CD1c-positive myeloid dendritic cell (primary cell): ENCODE data around the gene KRT17.
"Not testable (repeated sequence)": the region's sequence is repeated elsewhere in the genome, so short reads cannot be mapped to it uniquely, and the experiment has no call there.

Experiments used
- DNase-seq: peaks from one replicate; pipeline ENCODE4 v3.0.0-alpha.2; 2016; ENCODE audit errors: extremely low spot score

Gene KRT17

DNA sequence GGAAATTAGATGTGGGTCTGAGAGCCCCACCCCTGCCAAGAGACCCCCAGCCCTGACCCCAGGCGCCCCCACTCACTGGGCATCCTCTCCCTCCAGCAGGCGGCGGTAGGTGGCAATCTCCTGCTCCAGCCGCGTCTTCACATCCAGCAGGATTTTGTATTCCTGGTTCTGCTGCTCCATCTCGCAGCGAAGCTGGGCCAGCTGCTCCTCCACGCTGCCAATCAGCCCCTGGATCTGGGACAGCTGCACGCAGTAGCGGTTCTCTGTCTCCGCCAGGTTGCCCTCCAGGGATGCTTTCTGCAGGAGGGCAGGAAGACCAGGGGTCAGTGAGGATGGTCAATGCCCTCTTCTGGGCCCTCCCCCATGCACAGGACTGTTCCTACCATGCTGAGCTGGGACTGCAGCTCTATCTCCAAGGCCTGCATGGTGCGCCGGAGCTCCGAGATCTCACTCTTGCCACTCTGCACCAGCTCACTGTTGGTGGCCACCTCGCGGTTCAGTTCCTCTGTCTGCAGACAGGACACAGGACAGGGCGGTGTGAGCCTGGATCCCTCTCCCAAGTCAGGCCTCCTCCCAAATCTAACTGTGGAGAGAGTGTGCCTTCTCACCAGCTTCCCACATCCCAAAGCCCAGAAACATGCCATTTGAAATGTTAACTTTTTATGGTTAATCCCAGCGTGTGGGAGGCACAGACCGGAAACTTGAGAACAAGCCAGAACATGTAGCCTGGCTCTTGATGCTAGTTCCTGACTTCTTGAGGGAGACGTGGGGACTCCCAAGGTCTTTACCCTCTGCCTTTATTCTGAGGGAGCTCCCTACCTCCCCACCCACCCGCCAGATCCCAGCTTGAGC, 3.6 kb downstream of the KRT17 start:
- DNase-seq, result no peak

DNA sequence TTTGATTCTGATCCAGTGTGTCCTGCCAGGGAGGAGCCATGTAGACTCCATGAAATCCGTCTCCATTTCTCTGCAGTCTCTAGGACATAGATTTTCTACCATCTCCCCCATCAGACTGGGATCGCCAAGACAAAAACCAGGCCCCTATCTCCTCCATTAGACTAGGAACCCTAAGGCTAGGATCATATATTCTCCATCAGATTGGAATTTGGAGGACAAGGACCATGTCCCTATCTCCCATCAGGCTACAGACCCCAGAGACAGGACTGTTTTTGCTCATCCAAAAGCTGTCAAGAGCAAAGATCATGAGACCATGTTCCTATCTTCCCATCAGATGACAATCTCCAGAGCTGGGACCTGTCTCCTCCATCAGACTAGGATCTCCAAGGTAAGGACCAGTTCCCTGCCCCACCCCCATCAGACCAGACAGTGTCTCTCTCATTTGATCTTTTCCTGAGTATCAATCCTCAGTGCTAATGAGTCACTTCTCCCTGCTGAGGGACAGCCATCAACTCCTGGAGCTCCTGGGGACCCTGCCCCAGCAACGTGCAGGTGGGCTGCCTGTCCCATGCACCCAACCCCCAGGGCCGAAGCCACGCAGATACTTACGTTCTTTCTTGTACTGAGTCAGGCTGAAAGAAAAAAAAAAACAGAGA, 4.3 kb downstream of the KRT17 start:
- not testable (repeated sequence) for DNase-seq

DNA sequence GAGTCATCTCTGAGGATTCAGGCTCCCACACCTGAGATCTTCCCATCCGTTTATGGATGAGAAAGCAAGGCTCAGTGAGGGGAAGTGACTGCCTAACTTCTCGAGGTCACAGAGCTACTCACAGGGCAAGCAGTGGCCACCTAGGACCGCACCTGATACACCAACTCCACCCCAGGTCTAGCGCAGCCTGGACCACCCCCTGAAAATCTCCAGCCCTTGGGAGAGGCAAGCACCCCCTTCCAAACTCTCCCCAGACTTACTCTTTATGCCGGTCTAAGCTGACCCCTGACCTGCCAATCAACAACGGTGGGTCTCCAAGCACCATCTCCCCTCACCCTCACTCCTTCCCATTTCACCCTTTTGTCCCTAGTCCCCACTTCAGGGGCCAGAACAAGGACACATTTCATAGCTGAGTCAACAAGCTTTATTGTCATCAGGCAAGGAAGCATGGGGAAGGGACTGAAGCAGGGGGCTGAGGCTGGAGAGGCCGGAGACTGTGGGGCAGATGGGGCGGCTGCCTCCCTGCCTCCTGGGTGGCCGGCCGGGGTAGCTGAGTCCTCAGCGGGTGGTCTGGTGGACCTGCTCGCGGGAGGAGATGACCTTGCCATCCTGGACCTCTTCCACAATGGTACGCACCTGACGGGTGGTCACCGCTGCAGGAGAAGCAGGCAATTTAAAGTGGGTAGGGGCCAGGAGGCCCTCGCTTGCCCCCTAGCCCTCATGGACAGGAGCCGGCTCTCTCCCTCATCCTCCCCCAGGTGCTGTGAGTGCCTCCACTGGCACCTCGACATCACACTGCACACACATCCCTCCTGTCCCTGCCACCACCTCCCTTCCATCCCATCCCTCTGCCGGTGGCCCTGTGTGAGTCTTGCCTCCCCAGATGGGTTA, 5.1 kb downstream of the KRT17 start:
- no peak for DNase-seq

DNA sequence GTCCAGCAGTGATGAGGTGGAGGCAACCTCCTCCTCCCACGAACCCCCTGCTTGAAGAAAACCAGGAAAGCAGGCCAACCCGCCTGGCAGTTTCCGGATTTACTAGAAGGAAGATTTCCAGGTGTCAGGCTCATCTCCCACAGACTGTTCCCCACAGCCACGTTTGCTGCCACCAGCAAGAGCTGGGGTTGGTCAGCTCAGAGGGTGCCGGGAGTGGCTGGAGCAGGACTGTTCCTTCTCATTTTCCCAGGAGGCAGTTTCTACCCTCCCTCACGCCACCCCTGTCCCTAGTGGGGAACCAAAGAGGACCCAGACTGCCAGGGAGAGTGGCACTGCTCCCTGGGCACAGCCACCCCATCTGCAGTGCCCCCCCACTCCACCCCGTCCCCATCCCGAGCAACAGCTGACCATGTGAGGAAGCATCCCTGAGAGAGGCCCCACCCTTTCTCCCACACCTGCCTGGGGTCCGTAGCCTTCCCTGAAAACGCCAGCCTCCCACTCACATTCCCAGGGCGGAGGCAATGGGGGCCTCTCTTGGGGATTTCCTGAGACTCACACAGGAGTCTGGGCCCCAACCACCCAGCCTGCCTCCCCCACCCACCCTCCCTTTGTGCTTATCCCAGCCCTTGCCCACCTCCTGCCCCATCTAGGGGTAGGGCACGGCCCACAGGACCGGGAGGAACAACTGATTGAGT, 5.9 kb downstream of the KRT17 start:
- DNase-seq, result no peak

DNA sequence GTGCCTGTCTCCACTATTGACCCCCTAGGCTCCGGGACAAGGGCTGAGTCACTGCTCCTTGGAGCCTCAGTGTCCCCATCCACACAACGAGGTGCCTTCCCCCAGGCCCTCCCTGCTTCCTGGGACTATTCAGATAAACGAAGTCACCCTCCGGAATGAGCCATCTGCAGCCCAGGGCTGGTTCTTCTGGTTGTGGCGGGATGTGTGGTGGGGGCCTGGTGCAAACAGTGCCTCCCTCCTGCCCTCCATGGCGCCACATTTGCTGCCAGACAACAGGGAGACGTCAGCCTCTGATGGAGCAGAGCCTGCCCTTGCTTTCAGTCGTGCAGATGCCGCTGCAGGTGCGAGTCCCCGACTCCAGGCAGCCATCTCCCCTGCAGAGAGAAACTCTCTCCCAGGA, 6.7 kb downstream of the KRT17 start:
- no peak for DNase-seq

DNA sequence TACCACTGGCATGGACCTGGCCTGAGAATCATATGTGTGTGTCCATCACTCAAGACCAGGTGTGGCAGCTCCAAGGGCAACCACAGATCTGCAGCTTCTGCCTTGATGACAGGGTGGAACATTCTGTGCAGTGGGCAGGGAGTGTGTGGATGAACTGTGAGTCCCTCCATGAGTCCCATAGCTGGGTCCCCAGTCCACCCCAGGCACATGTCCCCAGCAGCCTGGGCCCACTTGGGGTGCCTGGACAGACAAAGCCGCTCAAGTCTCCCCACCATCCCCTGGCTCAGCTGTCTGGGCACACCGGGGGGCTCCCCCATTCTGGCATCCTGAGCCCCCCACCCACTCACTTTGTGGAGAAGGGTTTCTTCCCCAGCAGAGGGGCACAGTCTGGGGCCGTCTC, 7.2 kb downstream of the KRT17 start:
- no peak for DNase-seq

DNA sequence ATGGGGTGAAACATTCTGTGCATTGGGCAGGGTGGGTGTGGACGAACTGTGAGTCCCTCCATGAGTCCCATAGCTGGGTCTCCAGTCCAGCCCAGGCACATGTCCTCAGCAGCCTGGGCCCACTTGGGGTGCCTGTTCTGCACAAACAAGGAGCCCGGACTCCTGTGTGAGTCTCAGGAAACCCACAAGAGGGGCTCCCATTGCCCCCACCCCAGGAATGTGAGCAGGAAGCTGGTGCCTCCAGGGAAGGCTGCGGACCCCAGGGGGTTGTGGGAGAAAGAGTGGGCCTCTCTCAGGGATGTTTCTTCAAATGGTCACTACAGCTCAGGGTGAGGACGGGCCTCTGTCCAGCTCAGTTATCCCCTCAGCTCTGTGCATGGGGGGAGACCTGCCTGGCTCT, 7.9 kb downstream of the KRT17 start:
- not testable (repeated sequence) for DNase-seq

DNA sequence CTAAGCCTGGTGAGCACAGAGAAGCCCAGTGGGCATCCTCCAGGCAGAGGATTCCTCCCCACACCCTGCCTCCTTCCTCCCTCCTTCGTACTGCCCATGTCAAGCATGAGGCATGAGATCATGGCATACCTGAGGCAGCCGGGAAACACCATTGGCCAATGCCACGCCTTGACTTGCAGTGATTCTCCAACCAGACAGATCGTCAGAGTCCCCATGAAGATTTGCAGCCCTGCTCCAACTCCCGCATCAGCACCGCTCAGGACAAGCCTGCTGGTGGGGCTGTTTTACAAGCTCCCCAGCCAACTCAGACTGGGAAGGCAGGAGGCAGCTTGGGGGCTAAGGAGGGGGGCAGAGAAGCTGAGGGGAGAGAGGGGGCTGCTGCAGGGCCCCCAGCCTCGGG, 8.9 kb downstream of the KRT17 start:
- DNase-seq, result no peak

DNA sequence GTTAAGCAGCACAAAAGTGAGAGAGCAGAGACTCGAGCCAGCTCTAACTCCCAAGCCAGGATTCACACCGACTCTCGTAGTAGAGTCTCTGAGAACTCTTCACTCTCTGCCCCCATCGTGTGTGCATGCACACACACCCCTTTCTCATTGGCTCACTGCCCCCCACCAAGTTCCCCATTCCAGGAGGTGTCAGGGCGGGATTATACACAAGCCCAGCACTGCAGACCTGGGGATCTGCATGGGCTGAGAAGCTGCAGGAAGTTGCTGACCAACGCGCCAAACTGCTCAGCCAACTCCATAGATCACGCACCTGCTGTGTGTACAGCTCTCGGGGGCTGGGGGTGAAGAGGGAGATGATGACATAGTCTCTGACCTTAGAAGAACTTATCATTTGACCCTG, 9.6 kb downstream of the KRT17 start:
- DNase-seq, result not testable (repeated sequence)

DNA sequence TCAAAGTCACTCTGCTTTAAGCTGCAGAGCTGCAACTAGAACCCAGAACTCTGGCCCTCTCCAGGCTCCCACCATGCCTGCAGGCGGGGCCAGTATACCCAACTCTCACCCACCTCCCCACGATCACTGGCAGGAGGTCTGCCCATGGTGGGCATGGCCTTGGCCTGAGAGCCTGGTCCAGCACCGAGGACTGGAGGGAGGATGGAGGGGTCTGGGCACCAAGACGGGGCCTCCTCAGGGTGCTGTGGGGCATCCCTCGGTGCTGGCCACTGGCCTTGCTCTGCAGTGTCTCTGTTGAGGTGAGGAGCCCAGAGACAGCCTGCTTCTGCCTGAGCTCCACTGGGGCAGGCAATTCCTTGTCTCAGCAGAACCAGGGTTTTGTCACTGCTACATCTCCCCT, 10.3 kb downstream of the KRT17 start:
- DNase-seq, result no peak

DNA sequence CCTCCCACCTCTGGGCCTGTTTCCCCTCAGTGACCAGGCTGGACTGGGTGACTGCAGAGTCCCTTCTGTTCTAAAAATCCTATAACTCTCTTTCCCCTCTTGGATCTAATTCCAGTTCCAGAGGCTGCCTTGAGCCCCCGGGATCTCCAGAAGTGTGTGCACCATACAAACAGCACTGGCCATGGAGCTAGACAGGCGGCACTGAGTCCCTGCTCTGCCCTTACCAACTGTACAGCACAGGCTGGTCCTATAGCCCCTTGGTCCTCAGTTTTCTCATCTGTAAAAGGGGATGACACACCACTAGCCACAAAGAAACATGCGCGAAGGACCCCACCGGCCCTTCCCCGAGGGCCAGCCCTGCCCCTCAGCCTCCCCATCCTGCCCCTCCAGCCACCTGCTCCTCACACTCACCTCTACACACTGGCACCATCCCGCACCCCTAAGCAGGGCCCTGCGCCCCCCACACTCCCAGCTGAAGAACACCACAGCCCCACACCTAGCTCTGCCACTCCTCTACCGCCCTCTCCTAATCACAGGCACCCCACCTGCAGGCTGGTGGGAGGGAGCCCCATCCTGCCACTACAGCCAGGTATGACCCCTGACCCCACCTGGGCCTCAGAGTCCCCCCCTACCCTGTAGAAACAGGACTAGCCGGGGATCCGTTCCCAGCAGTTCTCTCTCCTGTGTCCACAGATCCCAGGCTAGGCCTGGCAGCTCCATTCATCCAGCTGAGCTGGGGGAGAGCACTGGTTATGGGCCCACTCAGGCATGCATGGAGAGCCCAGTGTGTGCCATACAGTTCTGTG, 10.9 kb downstream of the KRT17 start:
- no peak for DNase-seq

DNA sequence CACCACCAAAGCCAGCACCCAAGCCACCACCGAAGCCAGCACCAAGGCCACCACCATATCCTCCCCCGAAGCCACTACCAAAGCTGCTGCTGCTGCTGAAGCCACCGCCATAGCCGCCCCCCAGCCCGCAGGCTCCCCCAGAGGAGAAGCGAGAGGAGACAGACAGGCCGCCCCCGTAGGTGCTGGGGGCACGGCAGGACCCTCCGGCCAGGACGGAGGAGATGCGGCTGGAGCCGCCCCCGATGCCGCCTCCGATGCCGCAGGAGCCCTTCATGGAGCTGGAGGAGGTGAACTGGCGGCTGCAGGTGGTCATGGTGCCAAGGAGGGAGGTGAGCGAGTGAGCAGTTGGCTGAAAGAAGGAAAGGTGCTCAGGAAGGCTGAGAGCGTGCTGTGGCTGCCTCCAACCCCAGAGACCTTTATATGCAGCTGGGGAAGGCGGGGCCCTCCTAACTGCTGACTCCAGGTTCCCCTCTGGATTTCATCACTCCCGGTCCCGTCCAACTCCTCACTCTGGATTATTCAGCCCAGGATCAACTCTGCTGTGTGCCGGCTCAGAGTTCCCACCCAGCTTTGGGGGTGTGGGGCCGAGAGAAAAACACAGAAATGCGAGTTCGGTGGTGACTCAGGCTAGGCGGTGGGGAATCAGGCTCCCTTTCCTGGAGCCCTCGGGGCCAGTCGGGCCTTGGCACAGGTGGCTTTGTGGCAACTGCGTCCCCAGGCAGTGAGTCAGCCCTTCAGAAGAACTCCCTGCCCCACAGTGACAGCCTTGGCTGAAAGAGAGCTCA, 11.8 kb downstream of the KRT17 start, which contains the start of gene KRT16:
Gene KRT16 (minus strand): TSS at position 392 of the 785 bp plus-strand sequence. CDS start 79 bp downstream, at position 313.
- peak; percentile 12 for DNase-seq

DNA sequence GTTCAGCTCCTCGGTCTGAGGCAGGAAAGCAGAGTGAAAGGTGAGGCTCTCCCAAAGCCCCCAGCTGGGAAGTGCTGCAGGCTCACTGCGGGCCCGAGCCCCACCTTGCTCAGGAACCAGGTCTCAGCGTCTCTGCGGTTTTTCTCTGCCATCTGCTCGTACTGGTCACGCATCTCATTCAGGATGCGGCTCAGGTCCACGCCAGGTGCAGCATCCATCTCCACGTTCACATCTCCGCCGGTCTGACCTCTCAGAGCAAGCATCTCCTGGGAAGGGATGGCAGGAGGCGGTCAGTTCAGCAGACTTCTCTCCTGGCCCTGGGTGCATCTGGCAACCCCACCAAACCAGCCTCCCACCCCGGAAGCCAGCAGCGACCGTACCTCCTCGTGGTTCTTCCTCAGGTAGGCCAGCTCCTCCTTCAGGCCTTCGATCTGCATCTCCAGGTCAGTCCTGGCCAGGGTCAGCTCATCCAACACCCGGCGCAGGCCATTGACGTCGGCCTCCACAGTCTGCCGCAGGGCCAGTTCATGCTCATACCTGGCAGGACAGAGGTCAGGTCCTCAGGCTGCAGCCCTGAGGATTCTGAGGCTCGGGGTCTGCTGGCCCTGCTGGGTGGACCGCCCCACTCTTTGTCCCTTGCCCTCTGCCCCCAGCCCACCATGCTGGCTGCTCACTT, 13.3 kb downstream of the KRT17 start:
- DNase-seq, result no peak

DNA sequence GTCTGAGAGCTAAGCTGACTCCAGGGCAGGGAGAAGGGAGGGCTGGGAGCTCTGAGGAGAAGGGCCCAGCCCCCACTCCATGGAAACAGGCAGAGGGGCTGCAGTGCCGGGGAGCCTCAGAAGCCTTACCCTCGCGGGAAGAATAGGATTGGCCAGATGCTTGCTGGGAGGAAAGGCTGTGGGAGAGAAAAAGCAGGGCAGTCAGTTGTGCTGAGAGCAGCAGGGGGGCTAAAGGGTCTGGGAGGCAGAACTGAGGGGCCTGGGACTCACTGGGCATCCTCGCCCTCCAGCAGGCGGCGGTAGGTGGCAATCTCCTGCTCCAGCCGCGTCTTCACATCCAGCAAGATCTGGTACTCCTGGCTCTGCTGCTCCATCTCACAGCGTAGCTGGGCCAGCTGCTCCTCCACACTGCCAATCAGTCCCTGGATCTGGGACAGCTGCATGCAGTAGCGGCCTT, 14.3 kb downstream of the KRT17 start:
- DNase-seq, result not testable (repeated sequence)

DNA sequence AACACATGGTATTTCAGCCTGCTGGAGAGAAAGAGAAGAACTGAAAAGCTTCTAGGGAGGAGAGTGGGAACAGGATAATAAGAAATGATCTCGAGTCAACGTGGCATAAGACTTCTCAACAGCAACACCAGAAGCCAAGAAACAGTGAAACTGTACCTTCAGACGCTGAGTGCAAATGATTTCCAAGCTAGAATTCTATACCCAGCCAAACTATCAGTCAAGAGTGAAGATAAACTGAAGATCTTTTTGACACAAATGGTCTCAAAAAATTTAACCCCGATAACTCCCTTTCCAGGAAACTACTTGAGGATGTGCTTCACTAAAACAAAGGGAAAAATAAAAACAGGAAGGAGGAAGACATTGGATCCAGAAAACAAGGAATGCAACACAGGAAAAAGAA, 17.4 kb downstream of the KRT17 start:
- not testable (repeated sequence) for DNase-seq

DNA sequence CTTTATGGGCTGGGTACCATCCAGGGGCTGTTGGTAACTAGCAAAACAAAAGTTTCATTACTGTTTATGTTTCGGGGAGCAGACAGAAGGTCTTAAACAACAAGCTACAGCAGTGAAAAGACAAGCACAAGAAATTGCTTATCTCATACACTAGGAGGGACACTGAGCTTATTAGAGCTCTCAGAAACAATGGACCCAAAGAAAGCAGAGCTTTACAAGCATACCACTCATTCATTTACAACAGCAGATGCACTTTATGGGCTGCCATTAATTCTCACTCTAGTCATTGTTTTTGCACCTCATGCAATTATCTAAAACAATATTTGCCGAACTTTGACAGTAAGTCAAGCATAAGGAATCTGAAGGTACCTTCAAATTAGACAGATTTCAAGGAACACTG, 21.9 kb downstream of the KRT17 start:
- no peak for DNase-seq

DNA sequence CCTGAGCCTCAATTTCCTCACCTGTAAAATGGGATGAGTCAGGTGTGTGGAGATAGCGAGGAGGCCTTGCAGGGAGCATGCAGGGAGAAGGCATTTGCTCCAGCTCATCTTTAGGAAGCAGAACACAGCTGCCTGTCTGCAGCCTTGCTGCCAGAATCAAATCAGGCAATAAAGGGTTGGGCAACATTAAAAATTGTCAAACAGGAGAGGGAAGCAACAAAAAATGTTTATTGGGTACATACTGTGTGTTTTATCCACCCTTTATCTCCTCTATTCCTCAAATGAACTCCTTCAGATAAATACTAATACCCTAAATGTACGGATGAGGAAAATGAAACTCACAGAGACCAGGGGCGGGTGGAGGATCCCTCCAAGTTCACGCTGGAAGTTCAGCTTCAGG, 24.1 kb downstream of the KRT17 start:
- DNase-seq, result no peak

DNA sequence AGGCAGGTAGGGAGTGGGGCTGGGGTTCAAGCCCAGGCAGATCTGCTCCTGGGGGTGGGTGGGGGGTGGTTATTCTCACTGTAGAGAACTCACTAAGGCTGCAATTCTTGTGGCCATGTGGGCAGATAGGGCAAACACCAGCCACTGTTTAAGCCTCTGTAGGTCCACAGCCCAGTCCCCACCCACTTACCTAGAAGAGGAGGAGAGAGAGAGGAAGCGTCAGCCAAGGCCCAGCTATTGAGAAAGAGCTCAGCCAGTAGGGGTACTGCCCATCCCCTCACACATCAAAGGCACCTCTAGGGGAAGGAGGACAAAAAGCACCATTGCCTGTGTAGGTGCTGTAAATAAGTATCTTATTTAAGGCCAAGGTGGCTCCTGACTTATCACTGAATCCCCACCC, 24.7 kb downstream of the KRT17 start:
- DNase-seq, result no peak

DNA sequence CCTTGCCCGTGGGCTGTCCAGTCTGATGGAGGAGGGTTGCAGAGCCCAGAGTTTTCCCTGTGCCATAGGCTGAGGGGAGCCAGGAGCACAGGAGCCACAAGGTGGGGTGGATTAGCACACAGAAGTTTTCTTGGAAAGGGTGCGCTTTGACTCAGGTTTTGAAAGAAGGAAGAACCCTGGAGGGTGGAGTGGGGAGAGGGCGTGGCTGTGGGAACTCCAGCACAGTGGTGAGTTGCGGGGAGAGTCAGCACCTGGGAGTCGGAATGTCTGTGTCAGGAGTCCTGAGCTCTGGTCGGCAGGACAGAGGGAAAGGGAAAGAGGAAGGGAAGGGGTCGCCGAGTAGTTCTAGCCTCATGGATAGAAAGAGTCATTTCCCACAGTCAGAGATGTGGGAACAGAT, 28.8 kb downstream of the KRT17 start:
- DNase-seq, result no peak
